Coronary artery (tissue), 2 donors: ENCODE data around the gene ATCAY.
"Not testable (repeated sequence)": the region's sequence is repeated elsewhere in the genome, so short reads cannot be mapped to it uniquely, and the experiment has no call there.

Source experiments
- DNase-seq: peaks from one replicate; pipeline ENCODE4 v3.0.0-alpha.2; 2017; ENCODE audit warnings: low spot score
- H3K27ac ChIP-seq, 2 donors: fragments of 200-600 bp; sonication (generic); one replicate each; pipeline ENCODE4 v1.5.1; 2016 to 2019
- H3K4me3 ChIP-seq: fragments of 200-600 bp; sonication (generic); 2 replicates; pipeline ENCODE4 v1.5.1; 2016; ENCODE audit warnings: mild to moderate bottlenecking, moderate library complexity
- TF ChIP-seq, protein P1 (sequence below): fragments of 200-600 bp; sonication (generic); IDR thresholded peaks from one replicate; pipeline ENCODE4 v1.5.1; 2019; ENCODE audit warnings: antibody characterized with exemption

Gene ATCAY

DNA sequence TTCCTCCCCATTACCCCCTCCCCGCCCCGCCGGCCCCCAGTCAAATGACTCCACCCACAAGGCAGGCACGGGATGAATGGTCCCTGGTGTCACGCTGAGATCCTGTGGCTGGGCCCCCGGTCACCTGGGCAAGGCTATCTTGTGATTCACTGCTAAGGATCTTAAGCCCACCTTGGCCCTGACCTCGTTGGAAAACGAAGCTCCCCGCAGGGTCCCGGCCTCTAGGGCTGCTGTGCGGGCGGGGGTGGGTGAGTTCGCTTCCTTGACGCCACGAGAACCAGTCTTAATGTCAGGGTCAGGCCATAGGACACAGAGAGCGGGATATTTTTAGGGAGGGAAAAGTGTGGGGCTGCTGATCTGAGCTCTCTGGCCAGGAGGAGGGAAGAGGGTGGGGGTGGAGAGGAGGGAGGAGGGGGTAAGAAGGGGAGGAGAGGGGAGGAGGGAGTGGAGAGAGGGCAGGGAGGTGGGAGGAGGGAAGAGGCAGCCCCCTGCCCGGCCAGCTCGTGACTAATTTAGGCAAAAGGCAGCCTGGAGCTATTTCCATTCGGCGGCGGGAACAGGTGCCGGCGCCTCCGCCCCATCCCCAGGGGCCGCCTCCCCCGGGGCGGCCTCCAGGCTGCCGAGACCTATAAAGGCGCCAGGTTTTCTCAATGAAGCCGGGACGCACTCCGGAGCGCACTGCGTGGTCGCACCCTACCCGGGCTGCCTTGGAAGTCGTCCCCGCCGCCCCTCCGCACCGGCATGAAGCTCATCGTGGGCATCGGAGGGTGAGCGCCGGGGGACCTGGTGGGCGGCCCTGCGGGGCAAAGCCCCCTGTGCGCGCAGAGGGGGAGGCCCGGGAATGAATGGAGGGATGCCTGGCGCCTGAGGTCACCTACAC, 52.7 kb downstream of the ATCAY start, which contains the start of gene NMRK2:
Gene NMRK2, plus strand, starts transcription at position 139 of the 880 bp plus-strand sequence. Its CDS starts 603 bp downstream, at position 742.
- TF ChIP-seq, protein P1, sequence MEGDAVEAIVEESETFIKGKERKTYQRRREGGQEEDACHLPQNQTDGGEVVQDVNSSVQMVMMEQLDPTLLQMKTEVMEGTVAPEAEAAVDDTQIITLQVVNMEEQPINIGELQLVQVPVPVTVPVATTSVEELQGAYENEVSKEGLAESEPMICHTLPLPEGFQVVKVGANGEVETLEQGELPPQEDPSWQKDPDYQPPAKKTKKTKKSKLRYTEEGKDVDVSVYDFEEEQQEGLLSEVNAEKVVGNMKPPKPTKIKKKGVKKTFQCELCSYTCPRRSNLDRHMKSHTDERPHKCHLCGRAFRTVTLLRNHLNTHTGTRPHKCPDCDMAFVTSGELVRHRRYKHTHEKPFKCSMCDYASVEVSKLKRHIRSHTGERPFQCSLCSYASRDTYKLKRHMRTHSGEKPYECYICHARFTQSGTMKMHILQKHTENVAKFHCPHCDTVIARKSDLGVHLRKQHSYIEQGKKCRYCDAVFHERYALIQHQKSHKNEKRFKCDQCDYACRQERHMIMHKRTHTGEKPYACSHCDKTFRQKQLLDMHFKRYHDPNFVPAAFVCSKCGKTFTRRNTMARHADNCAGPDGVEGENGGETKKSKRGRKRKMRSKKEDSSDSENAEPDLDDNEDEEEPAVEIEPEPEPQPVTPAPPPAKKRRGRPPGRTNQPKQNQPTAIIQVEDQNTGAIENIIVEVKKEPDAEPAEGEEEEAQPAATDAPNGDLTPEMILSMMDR: no peak
- H3K27ac ChIP-seq: no peak within 1 kb of the TSS
- H3K4me3 ChIP-seq: peak within 1 kb of the TSS; percentile 46
- no peak for DNase-seq

DNA sequence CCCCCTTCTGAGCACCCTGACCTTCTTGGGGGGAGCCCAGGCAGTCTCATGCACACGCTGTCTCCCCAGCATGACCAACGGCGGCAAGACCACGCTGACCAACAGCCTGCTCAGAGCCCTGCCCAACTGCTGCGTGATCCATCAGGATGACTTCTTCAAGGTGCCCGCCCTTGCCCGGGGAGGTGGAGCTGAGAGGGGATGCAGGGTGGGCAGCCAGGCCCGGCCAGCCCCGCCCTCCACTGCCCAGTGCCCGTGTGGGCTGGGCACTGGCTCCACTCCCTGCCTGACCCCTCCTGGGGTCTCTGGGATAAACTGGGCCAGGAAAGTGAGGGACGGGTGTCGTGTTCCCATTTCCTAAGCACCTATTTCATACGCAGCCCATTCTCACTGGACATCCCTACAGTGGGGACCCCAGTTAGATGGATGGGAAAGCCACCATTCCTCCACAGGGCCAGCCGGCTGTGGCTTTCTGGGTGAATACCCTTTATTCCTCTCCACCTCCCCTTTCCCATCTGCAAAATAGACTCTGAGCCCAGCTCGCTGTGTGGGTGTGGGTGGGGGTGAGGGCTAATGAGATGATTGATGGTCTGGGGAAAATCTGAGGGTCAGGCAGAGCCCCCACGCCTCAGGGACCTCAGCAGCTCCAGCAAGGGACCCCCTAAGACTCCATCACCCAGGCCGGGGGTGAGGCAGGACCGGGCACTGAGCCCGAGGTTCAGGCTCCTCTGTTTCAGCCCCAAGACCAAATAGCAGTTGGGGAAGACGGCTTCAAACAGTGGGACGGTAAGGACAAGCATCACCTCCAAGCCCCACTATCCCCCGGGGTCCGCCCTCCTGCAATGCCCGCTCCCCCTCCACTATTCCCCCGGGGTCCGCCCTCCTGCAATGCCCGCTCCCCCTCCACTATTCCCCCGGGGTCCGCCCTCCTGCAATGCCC, 56.3 kb downstream of the ATCAY start:
- TF ChIP-seq, protein P1: no peak
- no peak overlapping the region for H3K27ac ChIP-seq
- DNase-seq: no peak
- H3K4me3 ChIP-seq: no peak overlapping the region

DNA sequence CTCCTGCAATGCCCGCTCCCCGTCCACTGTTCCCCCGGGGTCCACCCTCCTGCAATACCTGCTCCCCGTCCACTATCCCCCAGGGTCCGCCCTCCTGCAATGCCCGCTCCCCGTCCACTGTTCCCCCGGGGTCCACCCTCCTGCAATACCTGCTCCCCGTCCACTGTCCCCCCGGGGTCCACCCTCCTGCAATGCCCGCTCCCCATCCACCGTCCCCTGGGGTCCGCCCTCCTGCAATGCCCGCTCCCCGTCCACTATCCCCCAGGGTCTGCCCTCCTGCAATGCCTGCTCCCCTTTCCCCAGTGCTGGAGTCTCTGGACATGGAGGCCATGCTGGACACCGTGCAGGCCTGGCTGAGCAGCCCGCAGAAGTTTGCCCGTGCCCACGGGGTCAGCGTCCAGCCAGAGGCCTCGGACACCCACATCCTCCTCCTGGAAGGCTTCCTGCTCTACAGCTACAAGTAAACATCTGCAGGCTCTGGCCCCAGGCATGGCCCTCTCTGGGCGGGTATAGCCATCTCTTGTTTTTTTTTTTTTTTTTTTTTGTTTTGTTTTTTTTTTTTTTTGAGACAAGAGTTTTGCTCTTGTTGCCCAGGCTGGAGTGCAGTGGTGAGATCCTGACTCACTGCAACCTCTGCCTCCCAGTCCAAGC, 57.9 kb downstream of the ATCAY start:
- H3K27ac ChIP-seq, DNase-seq, H3K4me3 ChIP-seq: not testable (repeated sequence)

DNA sequence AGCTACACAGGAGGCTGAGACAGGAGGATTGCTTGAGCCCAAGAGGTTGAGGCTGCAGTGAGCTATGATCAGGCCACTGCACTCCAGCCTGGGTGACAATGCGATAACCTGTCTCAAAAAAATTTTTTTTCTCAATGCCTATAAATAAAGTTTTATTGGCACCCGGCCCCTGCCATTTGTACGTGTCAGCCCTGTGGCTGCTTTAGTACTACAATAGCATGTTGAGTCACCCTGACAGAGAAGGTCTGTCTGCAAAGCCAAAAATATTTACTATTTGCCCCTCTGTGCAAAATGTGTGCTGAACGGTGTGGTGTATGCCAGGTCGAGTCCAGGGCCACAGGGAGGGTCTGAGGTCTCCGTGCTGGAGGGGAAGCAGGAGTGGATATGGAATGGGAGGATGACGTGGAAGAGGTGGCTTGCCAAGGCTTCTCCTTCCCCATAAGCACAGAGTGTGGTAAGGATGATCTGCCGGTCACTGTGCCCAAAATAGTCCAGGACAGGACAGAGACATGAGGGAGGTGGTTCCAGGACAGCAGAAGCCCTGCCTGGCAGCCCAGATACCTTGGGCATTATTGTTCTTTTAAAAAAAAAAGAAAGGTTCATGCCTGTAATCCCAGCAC, 62.4 kb downstream of the ATCAY start:
- H3K4me3 ChIP-seq: no peak overlapping the region
- TF ChIP-seq, protein P1: no peak
- H3K27ac ChIP-seq: no peak overlapping the region
- no peak for DNase-seq

DNA sequence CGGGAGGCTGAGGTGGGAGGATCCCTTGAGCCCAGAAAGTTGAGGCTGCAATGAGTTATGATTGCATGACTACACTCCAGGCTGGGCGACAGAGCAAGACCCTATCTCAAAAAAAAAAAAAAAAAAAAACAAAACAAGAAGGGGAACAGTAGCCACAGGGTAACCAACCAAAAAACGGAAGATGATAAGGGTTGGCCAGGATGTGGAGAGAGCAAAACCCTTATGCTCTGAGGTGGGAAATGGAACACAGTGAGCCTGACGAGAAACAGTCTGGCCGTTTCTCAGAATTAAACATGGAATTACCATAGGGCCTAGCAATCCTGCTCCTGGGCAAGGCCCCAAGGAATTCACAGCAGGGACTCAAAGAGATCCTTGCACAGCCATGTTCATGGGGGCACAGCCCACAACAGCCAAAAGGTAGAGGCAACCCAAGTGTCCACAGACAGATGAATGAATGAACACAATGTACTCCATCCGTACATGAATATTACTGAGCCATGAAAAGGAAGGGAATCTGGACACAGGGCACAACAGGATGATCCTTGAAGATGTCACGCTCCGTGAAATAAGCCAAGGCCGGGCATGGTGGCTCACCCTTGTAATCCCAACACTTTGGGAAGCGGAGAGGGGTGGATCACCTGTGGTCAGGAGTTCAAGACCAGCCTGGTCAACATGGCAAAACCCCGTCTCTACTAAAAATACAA, 63.7 kb downstream of the ATCAY start:
- TF ChIP-seq, protein P1: no peak
- no peak overlapping the region for H3K4me3 ChIP-seq
- no peak overlapping the region for H3K27ac ChIP-seq
- DNase-seq: no peak

DNA sequence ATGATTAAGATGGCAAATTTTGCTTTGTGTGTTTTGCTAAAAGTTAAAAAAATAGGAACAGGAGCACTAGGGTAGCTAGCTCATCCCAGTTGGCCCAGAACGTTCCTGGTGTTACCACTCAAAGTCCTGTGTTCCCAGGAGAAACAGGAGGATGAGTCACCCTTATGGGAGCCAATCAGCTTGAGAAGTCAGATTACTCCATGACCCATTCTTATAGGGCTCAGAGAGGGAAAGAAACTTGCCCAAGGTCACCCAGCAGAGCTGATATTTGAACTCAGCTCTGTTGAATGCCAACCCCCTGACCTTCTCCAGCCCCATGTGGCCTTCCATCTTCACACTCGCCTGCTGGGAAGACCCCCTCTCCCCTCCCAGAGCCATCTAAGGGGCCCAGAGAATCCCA, 65.4 kb downstream of the ATCAY start:
- no peak overlapping the region for H3K27ac ChIP-seq
- TF ChIP-seq, protein P1: no peak
- DNase-seq: no peak
- no peak overlapping the region for H3K4me3 ChIP-seq

DNA sequence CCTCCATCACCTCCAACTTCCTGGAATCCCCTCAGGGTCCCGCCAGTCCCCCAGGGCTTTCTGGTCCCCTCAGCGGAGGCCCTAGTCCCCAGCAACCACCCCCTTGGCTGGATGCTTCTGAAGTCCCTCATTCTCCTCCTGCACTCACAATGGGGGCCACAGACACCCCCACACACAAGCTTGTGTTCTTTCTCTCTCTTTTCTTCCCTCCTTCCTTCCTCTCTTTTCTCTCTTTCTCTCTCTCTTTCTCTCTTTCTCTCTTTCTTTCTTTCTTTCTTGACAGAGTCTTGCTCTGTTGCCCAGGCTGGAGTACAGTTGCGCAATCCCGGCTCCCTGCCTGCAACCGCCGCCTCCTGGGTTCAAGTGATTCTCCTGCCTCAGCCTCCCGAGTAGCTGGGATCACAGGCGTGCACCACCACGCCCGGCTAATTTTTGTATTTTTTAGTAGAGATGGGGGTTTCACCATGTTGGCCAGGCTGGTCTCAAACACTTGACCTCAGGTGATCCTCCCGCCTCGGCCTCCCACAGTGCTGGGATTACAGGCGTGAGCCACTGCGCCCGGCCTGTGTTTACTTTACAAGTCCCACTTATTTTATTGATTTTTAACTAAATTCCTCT, 66.9 kb downstream of the ATCAY start:
- not testable (repeated sequence) for H3K4me3 ChIP-seq, H3K27ac ChIP-seq, DNase-seq
